Measurements from ENCODE around the gene RAD51B. TPM values are rescaled to one million over a fixed set of nuclear protein-coding genes. Genes with fewer than 3 reads are reported as not detected.

The RAD51B gene
- total RNA-seq, 4 donors from 2014 or later: 6.2 to 39.9 (median 12.9) TPM

DNA sequence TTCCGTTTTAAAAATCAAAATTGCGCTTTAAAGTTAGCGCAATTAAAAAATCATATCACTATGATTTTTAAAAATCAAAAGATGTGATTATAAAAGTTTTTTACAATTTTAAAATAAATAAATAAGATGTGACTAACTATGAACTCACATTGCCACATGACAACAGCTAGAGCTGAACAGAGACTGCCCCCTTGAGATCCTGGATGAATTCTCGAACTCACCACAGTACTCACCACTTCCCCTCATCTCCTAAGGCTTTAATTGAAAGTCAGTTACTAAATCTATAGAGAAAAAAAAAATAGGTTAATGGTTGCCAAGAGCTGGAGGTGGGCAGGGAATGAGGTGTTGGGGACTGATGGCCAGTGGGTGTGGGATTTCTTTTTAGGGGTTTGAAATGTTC is 589.1 kb downstream of the RAD51B start:
- no peak for TF ChIP-seq POLR2A (IDR thresholded peaks at IDR 0.05)
- TF ChIP-seq, protein P1, sequence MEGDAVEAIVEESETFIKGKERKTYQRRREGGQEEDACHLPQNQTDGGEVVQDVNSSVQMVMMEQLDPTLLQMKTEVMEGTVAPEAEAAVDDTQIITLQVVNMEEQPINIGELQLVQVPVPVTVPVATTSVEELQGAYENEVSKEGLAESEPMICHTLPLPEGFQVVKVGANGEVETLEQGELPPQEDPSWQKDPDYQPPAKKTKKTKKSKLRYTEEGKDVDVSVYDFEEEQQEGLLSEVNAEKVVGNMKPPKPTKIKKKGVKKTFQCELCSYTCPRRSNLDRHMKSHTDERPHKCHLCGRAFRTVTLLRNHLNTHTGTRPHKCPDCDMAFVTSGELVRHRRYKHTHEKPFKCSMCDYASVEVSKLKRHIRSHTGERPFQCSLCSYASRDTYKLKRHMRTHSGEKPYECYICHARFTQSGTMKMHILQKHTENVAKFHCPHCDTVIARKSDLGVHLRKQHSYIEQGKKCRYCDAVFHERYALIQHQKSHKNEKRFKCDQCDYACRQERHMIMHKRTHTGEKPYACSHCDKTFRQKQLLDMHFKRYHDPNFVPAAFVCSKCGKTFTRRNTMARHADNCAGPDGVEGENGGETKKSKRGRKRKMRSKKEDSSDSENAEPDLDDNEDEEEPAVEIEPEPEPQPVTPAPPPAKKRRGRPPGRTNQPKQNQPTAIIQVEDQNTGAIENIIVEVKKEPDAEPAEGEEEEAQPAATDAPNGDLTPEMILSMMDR (IDR thresholded peaks at IDR 0.05): peak in 1 of 6 experiments; percentile 6
- Histone ChIP-seq H3K36me3 (no peaks in the 10 kb centered on the region), H3K27me3 (no peaks in the 10 kb centered on the region), H3K4me3 (no peak overlapping the region), H3K4me1 (peaks cover 8 to 34% (median 17%) of the 10 kb centered on the region in 3 donors), H3K27ac (no peak overlapping the region), H3K9me3 (no peaks in the 10 kb centered on the region)
- intact Hi-C loops (cut with DNase I): no loop called here
- 93% methylated on average over 4 of the region's 4 CpGs for WGBS, 2 donors
- no peak for DNase-seq

DNA sequence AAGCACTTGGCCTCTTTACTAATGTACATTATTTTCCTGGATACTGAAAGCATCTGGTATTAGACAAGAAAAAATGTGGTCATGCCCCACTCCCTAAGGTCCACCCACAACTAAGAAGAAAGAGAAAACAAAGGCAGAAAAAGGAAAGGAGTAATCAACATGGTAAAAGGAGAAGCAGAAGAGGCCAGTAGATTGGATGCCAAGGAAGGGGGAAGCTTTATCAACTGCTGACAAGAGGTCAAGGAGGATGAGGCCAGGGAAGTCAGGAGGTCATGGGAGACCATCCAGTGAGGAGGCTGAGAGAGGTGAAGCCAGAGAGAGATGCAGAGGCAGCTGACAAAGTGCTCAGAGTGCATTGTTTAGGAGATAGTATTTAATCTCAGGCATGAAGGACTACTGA is 589.8 kb downstream of the RAD51B start:
- no peak for DNase-seq
- no peak for TF ChIP-seq POLR2A (IDR thresholded peaks at IDR 0.05)
- TF ChIP-seq, protein P1 (IDR thresholded peaks at IDR 0.05): no peak
- Histone ChIP-seq H3K9me3 (no peaks in the 10 kb centered on the region), H3K27me3 (no peaks in the 10 kb centered on the region), H3K4me1 (peaks cover under 1 to 33% (median 10%) of the 10 kb centered on the region in 3 donors), H3K4me3 (no peak overlapping the region), H3K27ac (no peak overlapping the region), H3K36me3 (no peaks in the 10 kb centered on the region)
- intact Hi-C loops (cut with DNase I): no loop called here

DNA sequence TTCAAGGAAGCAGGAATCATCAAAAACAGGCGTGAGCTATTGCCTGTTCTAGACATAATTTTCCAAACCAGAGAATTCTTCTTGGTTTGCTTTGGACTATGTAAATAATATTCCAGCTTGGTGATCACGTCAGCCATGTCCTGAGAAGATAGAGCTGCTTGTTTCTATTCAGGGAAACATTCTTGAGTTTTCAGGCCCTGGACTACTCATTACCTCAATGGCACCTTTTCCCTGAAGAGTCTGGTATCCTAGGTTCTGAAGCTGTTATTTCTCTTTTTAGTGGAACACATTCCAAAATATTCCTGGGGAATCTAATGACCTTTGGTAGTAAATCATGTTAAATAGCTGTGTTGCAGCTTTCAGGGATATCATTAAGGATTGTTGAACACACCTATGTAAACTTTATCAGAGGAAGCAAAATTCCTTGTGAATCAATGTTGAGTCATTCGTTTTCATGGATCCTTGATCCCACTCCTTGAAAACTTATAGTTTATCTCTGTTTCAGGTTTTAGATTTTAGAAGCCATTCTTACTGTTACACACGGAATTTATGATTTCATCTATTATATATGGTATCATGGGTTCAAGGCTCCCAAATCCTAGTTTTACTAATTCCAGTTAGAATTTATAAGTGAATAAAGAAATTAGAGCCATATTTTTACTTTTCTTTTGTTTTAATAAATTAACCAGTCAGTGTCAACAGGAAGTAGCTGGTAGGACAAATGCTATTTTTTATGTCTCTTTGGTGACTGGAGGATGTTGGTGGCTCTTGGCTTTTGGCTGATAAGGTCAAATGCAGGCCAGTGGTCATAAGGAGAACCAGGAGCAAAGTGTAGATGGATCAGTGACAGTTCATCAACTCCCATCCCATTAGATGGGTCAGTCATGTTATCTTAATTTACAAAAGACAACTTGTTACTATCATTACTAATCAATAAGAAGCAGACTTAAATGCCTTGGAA is 593.2 kb downstream of the RAD51B start:
- peaks cover 2 to 38% (median 3%) of the 10 kb centered on the region in 3 donors for H3K4me1 ChIP-seq
- no peak for DNase-seq
- peak overlapping the region in 1 of 4 donors; percentile 7 for H3K27ac ChIP-seq
- no peaks in the 10 kb centered on the region for H3K9me3 ChIP-seq
- WGBS, 2 donors: 71 to 79% methylated on average over 4 of the region's 4 CpGs
- no peak overlapping the region for H3K4me3 ChIP-seq
- H3K27me3 ChIP-seq: no peaks in the 10 kb centered on the region
- no peaks in the 10 kb centered on the region for H3K36me3 ChIP-seq
- intact Hi-C loops (cut with DNase I): no loop called here
- TF ChIP-seq POLR2A (IDR thresholded peaks at IDR 0.05): no peak
- TF ChIP-seq, protein P1 (IDR thresholded peaks at IDR 0.05): no peak

DNA sequence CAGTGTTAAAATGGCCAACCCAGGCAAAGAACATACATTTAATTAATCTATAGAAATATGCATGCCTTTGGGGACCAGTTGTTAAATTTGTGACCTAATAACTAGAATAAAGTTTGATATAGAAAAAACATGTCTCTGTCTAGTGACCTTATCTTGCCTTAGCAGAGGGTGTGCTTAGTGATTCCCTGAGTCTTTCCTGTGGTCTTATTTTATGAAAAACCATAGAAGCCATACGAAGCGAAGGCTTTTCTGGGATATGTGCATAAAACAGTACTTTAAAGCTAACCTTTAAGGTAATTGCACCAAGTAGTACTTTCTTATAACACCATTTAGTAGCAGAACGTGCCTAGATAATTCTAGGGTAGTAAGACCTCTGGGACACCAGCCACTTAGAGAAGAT is 593.9 kb downstream of the RAD51B start:
- DNase-seq: no peak
- Histone ChIP-seq H3K9me3 (no peaks in the 10 kb centered on the region), H3K4me3 (no peak overlapping the region), H3K4me1 (peaks cover 2 to 45% (median 8%) of the 10 kb centered on the region in 3 donors), H3K27ac (peak overlapping the region in 1 of 4 donors; percentile 35), H3K27me3 (no peaks in the 10 kb centered on the region), H3K36me3 (no peaks in the 10 kb centered on the region)
- WGBS, 2 donors: 92 to 96% methylated on average over 3 of the region's 3 CpGs
- intact Hi-C loops (cut with DNase I): no loop called here
- TF ChIP-seq, protein P1 (IDR thresholded peaks at IDR 0.05): no peak
- TF ChIP-seq POLR2A (IDR thresholded peaks at IDR 0.05): no peak

DNA sequence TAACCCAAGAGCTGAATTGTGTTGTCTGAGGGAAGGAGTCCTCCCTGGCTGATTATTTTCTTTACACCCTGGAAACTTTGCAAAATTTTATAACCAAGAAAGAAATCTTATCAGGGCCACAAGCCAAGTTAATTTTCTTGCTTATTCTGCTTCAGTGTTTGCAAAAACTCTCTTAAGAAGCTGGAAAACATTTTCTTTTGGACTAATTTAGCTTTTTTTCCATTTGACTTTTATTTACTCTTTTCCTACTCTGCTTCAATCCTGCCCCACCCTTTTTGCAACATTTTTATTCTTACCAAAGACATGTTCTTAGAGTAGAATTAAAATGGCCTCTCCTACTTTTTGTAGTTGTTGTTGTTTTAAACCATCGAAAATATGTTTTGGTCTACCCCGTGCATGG is 594.5 kb downstream of the RAD51B start:
- Histone ChIP-seq H3K36me3 (no peaks in the 10 kb centered on the region), H3K4me1 (peaks cover 2 to 49% (median 9%) of the 10 kb centered on the region in 3 donors), H3K27ac (peak overlapping the region in 3 of 4 donors; percentile 35 to 62 (median 52)), H3K9me3 (no peaks in the 10 kb centered on the region), H3K4me3 (no peak overlapping the region), H3K27me3 (no peaks in the 10 kb centered on the region)
- no peak for TF ChIP-seq POLR2A (IDR thresholded peaks at IDR 0.05)
- TF ChIP-seq, protein P1 (IDR thresholded peaks at IDR 0.05): no peak
- 64 to 73% methylated on average over 2 of the region's 2 CpGs for WGBS, 2 donors
- DNase-seq: no peak
- intact Hi-C loops (cut with DNase I): no loop called here
